Stimulated activated CD8-positive, alpha-beta memory T cell treated with anti-CD3 and anti-CD28 coated beads, Interleukin-15, amount 100 ng/mL, for 4 hours (primary cell): ENCODE results near the gene LYPD3.

Experiments
- DNase-seq, 2 donors: peaks; one replicate each; pipeline ENCODE4 v3.0.0-alpha.2; 2020; ENCODE audit warnings: low read depth in 2 of 2

The LYPD3 gene

DNA sequence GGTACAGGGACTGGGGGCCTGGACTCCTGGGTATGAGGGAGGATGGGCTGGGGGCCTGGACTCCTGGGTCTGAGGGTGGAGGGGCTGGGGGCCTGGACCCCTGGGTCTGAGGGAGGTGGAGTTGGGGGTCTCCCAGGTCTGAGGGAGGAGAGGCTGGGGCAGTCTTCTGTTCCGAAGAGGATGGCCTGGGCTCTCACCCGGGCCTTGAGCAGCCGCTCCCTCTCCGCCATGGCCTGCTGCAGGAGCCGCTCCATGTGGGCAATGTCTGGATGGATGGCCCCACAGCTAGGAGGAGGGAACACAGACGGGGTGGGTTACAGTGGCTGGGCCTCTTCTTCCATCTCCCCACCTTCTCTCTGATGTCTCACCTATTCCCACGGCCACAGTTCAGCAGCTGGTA, 21.0 kb upstream of the LYPD3 start:
- DNase-seq = no peak

DNA sequence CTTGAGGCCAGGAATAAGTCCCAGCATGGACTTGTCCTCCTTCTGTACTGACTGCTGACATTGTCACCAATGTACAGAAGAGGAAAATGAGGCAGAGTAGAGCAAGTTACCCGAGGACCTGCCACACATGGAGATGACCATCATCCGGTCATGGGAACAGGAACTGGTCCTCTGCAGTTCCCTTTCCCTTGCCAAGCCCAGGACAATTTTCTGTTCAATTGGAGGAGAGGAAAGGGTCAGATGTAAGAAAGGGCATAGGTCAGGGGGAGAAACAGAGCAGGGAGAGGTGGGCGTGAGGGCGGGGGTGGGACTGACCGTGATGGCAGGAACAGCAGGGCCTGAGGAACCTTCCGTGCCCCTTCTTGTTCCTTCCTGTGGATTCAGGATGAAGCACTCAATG, 20.5 kb upstream of the LYPD3 start:
- DNase-seq = no peak

DNA sequence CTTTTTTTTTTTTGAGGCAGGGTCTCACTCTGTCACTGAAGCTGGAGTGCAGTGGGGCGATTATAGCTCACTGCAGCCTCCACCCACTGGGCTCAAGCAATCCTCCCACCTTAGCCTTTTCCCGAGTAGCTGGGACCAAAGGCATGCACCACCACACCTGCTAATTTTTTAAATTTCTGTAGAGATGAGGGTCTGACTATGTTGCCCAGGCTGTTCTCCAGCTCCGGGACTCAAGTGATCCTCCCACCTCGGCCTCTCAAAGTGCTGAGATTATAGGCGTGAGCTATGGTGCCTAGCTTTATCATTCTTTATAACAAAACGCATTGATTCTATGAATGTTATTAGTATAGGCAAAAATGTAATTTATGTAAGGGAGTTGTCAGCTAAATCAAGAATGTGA, 17.9 kb upstream of the LYPD3 start:
- DNase-seq = no peak

DNA sequence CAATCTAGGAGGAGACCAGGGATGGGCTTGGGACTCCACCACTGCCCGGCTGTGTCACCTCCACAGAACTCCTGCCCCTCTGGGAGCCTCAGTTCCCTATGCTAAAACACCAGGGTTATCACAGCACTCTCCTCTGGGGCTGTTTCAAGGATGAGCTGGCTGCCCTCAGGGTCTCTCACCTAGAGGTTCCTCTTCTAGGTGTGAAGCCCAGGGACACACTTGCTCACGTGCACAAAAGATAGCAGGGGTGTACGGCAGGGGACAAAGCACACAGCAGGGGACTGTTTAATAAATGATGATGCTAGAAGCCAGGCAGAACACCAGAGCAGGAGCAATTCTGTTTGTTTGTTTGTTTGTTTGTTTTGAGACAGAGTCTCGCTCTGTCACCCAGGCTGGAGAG, 16.8 kb upstream of the LYPD3 start:
- no peak for DNase-seq

DNA sequence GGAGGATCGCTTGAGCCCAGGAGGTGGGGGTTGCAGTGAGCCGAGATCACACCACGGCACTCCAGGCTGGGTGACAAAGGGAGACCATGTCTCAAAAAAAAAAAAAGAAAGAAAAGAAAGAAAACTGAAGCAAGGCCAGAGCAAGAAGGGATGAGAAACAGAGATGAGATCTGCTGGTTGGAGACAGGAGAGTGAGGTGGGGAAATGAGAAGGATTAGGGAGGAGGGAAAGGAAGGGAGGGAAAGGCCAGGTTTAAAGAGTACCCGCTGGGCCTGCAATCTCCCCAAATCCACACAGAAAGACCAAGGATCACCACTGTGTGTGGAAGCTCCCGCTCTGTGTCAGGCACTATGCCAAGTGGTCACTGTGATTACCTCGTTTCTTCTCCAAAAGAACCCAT, 16.3 kb upstream of the LYPD3 start:
- DNase-seq = no peak

DNA sequence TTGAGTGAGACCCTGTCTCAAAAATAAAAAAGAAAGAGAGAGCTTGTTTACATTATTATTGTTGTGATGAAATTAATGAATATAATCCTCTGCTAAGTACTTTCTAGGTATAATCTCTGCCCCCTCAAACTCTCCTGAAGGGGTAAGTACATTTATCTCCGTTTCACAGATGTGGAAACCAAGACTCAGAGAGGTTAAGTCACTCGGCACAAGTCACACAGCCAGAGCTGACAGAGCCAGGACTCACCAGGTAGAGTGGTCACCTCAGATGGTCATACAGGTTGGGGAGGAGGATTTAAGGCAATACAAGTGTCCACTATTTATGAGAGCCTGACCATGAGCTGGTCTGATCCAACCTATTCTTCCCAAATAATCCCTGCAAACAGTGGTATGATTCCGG, 15.2 kb upstream of the LYPD3 start:
- no peak for DNase-seq

DNA sequence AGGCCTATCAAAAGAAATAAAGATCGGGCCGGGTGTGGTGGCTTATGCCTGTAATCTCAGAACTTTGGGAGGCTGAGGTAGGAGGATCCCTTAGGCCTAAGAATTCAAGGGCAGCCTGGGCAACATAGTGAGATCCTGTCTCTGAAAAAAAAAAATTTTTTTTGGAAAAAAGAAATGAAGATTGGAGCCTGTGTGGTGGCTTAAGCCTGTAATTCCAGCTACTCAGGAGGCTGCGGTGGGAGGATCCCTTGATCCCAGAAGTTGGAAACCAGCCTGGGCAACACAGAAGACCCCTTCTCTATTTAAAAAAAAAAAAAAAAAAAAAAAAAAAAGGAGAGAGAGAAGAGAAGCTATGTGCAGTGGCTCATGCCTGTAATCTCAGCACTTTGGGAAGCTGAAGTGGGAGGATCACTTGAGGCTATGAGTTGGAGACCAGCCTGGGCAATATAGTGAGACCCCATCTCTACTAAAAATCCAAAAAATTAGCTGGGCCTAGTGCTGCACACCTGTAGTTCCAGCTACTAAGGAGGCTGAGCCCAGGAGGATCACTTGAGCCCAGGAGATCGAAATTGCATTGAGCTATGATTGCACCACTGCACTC, 14.7 kb upstream of the LYPD3 start:
- no peak for DNase-seq

DNA sequence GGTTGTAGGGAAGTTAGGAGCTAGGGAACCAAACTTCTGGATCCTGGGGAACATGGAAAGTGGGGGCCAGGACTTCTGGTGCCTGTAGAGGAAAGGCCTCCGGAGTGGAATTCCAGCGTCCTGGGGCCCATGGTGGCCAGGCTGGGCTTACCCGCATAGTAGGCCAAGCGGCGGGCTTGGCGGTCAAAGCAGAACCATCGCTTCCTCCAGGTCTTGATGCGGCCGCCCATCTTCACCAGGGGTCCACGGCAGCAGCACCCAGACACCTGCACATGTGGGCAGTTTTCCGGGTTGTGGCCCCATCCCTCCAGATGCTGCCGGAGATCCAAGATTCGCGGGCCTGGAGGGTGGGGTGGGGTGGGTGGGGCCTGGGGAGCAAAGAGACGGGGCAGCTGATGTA, 13.8 kb upstream of the LYPD3 start:
- DNase-seq = no peak

DNA sequence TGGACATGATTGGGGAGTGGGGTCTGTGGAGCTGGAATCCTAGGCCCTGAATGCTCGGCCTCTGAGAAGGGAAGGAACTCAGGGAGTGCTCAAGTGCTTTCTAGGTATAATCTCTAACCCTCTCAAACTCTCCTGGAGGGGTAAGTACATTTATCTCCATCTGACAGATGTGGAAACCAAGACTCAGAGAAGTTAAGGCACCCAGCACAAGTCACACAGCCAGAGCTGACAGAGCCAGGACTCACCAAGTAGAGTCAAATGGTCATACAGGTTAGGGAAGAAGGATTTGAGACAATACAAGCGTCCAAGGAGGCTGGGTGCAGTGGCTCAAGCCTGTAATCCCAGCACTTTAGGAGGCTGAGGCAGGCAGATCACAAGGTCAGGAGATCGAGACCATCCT, 12.9 kb upstream of the LYPD3 start:
- DNase-seq = no peak

DNA sequence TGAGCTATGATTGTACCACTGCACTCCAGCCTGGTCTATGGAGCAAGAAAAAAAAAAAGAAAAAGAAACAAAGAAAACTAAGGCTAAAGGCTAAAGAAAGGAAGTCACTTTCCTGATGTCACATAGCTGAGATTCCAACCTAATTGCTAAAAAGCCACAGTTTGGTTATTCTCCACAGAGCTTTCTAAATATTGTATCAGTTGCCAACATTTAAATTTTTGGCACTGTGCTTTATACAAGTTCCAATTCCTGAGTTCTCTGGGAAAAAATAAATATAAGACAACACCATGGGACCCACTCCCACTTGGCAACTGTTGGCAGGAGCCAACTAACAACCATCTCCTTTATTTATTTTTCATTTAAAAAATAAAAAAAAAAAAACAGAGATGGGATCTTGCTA, 11.2 kb upstream of the LYPD3 start:
- DNase-seq = no peak

DNA sequence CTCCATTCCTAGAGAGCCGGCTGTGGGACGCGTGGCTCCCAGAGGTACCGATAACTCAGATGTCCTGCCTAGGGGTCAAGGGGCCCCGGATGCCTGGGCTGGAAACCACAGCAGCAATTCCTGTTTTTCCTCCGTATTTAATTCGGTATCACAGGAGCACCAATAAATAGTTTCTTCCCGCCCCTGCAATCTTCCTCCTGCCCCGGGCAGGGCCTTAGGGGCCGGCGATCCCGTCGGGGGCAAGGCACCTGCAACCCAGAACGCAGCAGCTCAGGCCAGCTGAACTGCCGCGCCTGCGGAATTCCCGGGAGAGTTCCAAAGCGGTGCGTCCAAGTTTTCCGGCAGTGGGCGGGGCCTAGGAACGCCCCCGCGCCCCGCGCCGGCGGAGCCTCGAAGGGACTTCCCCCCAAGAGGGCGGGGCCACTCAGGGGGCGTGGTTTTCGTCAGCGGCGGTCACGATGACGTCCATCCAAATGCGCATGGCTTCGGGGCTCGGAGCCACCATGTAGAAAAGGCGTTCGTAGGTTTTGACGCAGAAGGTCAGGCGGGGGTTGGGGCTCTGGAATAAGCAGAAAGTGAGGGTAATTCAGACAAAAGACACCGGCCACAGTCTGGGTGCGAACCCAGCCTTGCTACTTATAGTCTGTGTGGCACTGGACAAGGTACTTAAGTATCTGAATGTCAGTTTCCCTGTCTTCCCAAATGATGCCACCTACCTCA, 9.7 kb upstream of the LYPD3 start:
- DNase-seq = peak; percentile 87 to 91

DNA sequence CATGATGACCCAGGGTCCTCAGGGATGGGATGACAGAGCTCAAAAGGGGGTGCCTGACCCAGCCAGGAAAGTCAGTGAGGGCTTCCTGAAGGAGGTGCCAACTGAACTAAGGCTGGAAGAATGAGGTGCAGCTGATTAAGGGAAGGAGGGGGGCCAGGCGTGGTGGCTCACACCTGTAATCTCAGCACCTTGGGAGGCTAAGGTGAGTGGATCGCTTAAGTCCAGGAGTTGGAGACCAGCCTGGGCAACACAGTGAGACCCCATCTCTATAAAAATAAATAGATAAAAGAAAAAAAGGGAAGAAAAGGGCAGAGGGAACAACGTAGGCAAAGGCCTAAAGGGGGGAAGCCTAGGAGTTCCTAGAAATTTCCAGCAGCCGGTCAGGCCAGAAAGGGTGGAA, 9.1 kb upstream of the LYPD3 start:
- DNase-seq = no peak

DNA sequence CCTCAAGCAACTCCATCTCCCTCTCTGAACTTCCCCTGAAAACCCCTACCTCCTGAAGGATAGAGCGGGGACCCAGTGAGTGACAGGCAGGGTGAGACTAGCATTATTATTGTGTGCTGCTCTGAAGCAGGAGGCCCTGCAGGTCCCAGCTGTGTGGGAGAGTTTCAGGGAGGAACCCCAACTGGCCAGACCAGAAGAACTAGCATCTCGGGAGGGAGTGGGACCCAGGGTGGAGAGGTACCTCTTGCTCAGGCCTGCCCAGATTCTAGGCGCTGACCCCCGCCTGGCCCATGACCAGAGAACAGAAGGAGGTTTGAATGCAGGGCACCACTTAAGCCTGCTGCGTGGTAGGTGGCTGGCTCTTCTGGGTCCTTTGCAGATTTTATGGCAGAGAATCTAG, 5.7 kb upstream of the LYPD3 start:
- DNase-seq = no peak

DNA sequence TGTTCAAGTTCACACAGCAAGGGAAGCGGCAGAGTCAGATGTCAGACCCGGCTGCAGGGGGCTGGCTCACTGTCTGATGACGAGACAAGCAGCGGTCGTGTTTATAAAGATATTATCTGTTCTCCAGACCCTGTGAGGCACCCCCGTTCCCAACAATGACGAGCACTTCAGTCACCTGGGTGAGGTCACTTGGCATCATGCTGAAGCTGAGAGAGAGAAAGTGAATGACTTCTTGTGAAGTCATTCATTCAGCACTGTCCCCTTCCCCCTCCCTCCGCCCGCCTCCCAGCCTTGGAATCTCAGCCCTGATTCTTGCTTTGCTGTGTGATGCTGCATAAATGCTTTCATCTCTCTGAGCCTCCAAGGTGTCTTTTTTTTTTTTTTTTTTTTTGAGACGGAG, 4.9 kb upstream of the LYPD3 start:
- DNase-seq = peak; percentile 27 to 50

DNA sequence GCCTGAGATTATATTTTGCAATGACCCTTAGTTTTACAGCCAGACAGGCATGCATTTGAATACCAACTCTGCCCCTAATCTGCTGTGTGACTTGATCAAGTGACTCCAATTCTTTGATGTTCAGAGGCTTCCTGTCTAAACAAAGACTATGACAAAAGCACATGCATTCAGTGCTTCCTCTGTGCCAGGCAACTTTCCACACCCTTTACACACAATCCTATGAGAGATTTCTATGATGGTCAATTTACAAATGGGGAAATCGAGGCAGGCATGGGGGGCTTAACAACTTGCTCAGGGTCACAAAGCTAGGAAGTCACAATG, 3.7 kb upstream of the LYPD3 start:
- no peak for DNase-seq

DNA sequence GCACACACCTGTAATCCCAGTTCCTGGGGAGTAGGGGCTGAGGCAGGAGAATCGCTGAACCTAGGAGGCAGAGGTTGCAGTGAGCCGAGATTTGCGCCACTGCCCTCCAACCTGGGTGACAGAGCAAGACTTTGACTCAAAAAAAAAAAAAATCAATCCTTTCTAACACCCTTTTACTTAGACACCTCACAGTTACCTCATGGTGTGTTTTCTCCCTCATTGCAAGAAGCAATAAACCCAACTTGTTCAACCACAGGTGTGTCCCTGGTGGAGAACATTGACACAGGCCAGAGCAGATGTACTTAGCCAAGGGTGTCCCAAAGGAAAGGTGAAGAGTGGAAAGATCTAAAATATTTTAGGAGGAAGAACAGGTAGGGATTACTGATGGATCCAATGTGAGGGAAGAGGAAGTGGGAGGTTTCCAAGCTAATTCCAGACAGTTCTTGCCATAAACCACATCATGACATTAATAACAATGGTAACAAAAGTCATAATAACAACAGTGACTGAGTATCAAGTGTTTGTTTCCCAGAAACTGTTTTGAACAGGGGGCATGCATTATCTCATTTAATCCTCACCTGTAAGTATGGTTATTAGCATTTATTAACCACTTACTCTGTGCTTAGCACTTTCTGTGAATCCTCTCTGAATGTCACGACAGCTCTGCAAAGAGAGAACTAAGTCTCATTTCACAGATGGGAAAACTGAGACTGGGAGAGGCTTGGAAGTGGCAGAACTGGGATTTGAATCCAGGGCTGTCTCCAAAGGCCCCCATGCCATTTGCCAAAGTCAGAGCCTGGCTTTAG, 3.1 kb upstream of the LYPD3 start:
- DNase-seq = no peak

DNA sequence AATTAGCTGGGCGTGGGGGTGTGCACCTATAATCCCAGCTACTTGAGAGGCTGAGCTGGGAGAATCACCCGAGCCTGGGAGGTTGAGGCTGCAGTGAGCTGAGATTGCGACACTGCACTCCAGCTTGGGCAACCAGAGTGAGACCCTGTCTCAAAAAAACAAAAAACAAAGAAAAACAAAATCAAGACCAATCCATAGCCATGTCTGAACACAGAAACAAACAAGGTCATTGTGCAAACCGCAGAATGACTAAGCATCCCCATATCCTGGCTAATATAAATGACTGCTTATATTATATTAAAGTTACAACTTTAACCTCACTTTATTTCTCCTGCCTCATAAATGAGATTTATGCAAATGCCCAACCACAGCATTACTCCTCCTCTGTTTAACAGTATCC, 2.3 kb upstream of the LYPD3 start:
- no peak for DNase-seq

DNA sequence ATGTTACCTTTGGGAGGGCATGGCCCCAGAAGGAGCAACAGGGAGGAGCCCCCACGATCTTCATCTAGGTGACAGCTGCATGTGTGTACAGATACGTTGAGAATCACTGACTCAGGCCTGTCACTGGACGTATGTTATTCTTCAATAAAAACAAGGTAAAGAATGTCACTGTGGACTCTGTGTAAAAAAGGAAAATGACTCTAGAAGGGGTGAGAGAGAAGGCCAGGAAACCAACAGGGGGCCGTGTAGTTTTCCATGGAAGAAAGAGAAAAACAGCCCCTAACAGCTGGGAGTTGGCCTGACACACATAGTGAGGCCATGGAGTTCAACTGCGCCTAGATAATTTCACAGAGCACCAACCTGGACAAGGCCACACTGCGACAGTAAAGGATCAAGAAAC, 1.9 kb upstream of the LYPD3 start:
- DNase-seq = no peak

DNA sequence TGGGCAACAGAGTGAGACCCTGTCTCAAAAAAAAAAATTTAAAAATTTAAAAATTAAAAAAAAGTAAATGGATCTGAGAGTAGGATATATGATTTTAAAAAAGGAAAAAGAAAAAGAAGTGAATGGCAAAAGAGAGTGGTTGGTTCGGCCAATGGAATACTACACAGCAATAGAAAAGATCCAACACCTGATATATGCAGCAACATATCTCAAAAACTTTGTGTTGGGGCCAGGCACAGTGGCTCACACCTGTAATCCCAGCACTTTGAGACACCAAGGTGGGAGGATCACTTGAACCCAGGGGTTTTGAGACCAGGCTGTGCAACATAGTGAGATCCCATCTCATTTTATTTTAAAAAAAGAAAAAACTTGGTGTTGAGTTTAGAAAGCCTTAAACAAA, 1.4 kb upstream of the LYPD3 start:
- no peak for DNase-seq

DNA sequence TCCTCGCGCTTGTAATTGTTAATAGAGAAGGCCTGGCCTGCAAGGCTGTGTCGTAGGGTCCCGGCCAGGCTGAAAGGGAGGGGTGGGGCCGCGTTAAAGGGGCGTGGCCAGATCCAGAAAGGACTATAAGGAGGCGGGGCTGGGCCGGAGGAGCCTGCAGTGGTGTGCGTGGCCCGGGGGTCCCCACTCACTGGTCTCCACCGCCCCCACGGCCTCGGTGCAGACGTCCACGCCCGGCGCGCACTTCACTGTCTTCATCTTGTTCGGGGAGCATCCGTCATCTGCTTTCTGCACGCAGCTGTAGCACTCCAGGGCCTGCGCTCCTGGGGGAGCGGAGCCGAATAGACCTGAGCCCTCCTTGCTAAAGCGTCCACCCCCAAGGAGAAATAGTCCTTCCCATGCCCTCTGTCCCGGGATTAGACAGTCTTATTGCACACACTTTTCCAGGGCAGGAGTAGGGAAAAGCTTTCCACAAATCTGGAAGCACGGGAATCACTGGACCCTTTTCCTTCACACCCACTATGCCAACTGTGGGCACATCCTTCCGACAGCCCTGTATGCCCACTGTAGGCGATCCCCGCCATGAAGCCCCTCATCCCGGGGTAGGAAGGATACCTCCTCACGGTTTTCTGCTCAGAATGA, 1.2 kb downstream of the LYPD3 start:
- DNase-seq = no peak

DNA sequence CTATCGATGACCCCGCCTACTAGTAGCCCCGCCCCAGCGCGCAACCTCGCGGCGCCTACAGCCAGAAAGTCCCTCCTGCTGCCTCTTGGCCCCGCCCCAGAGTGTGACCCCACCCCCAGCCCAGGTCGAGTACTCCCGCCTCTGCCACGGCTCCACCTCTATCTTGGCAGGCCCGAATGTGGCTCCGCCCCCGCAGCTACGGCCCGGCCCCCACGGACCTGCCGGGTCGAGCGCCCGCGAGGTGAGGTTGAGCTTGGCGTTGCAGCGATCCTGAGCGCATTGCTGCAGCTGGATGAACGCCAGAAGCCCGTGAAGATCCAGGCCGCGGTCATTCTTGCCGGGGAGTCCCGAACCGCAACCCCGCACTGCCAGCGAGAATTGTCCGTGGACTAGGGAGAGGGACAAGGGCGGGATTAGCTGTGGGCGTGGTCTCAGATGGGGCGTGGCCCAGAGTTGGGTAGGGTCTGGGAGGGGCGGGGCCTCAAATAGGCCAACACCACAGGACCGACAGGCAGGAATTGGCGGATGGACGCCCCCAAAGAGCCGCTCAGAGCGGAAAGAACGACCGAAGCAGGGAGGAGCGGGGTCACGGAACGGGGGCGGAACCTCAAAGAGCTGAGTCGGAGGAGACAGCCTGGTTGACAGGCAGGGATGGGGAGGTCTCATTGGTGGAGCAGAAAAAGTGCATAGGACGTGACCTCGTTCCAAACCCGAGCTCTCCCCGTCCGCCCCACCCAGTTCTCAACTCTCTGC, 1.9 kb downstream of the LYPD3 start:
- DNase-seq = peak; percentile 98 to 99

DNA sequence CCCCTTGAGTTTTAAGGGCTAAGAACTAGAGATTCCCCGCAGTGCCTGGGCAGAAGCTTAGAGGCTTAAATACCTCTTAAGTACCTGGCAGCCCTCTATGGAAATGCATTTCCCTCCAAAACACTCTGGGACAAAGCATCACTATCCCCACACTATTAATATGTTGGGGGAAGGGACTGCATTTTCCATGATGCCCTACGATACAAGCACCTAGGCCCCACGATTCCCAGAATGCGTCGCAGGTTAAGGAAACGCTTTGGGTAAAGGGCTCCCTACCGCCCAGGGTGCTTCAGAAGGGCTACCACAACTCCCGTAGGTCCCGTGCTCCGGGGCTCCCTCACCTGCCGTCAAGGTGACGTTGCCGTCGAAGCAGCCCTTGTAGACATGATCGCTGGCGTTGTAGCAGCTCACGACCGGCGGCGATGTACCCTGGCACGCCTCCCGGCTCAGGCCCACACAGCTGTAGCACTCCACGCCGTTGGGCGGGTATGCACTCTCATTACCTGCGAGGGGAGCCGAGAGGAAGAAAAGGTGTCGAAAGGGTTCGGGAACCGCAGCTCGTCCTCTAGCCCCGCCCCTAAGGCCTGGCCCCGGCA, 2.5 kb downstream of the LYPD3 start:
- DNase-seq = no peak
